ENCODE measurements around the gene CTSA.

DNA sequence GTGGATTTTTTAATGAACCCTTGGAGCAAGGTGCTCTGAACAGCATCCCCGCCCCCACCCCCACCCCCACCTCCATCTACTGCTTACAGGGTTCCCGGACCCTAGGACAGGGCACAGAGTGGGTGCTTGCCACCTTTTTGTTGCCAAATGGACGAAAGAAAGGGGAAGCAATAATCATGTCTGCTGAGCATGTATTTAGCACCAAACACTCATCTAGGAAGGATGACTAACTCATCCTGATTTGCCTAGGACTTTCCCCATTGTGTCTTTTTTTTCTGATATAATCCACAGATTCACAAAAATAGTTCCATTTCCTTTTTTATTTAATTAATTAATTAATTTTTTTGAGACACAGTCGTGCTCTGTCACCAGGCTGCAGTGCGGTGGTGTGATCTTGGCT lies 22.0 kb downstream of the CTSA start:
- no peak for TF ChIP-seq EZH2 (IDR thresholded peaks at IDR 0.05; ENCODE audit: borderline replicate concordance, low read length)
- TF ChIP-seq, protein P1, sequence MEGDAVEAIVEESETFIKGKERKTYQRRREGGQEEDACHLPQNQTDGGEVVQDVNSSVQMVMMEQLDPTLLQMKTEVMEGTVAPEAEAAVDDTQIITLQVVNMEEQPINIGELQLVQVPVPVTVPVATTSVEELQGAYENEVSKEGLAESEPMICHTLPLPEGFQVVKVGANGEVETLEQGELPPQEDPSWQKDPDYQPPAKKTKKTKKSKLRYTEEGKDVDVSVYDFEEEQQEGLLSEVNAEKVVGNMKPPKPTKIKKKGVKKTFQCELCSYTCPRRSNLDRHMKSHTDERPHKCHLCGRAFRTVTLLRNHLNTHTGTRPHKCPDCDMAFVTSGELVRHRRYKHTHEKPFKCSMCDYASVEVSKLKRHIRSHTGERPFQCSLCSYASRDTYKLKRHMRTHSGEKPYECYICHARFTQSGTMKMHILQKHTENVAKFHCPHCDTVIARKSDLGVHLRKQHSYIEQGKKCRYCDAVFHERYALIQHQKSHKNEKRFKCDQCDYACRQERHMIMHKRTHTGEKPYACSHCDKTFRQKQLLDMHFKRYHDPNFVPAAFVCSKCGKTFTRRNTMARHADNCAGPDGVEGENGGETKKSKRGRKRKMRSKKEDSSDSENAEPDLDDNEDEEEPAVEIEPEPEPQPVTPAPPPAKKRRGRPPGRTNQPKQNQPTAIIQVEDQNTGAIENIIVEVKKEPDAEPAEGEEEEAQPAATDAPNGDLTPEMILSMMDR (conservative IDR thresholded peaks at IDR 0.05 in 1 of 2, IDR thresholded peaks at IDR 0.05 in 1 of 2; ENCODE audit: extremely low read depth in 1 of 2, insufficient read depth in 1 of 2, low read depth in 1 of 2, low read length in 2 of 2): no peak

Measured in mammary epithelial cell (primary cell).